Psoas muscle (tissue), 8 donors: ENCODE measurements around the gene INSR. TPM values are rescaled to one million over a fixed set of nuclear protein-coding genes. Genes with fewer than 3 reads are reported as not detected.
"Not testable (repeated sequence)": the region's sequence is repeated elsewhere in the genome, so short reads cannot be mapped to it uniquely, and the experiment has no call there.

ENCODE experiments used
- ATAC-seq, 4 donors: fragments of 200-7000 bp; cut with Tn5 transposase; one replicate each; pipeline ENCODE4 v1.9.1; 2020; ENCODE audit warnings: moderate library complexity in 3 of 4, mild to moderate bottlenecking in 2 of 4
- DNase-seq, 2 donors: peaks; one replicate each; pipeline ENCODE4 v3.0.0-alpha.2; 2020
- H3K27ac ChIP-seq: fragments of 200-600 bp; one replicate; pipeline ENCODE4 v1.8.0; 2022
- H3K27me3 ChIP-seq, 3 donors: fragments of 200-600 bp in 1 of 3; one replicate each; pipeline versions ENCODE4 v1.6.1 to v1.8.0; 2013 to 2022; ENCODE audit warnings: low read length in 2 of 3, mild to moderate bottlenecking in 2 of 3, moderate library complexity in 1 of 3; ENCODE audit not compliant: insufficient read depth in 3 of 3
- H3K36me3 ChIP-seq, 2 donors: fragments of 200-600 bp in 1 of 2; one replicate each; pipeline versions ENCODE4 v1.6.1 to v1.8.0; 2013 to 2022; ENCODE audit warnings: low read depth in 1 of 2, mild to moderate bottlenecking in 1 of 2, moderate library complexity in 1 of 2; ENCODE audit not compliant: insufficient read depth in 1 of 2
- H3K4me1 ChIP-seq: fragments of 200-600 bp; one replicate; pipeline ENCODE4 v1.8.0; 2022
- H3K4me3 ChIP-seq: fragments of 200-600 bp; one replicate; pipeline ENCODE4 v1.8.0; 2022; ENCODE audit warnings: mild to moderate bottlenecking
- H3K9me3 ChIP-seq: fragments of 200-600 bp; one replicate; pipeline ENCODE4 v1.8.0; 2022
- WGBS, 3 donors: extraction: QIAGEN DNeasy Blood & Tissue Kit; methylation state at CpG; one replicate each; pipeline versions ENCODE4 v1.1.6 to v1.1.7; 2013; 5-methylcytosine and 5-hydroxymethylcytosine counted together
- intact Hi-C, 2 donors: fragments of 100-400 bp; cut with DNase I; formaldehyde crosslinking; loops; one replicate each; pipeline versions ENCODE4 v1.11.0 to v1.14.2; 2022
- polyA plus RNA-seq, 3 donors: library from polyadenylated mRNA; stranded (reverse); fragments of 200-250 nt; gene quantifications; one replicate each; pipeline ENCODE4 v1.2.3, GENCODE V29; 2013
- total RNA-seq, 4 donors: library from RNA; stranded (reverse); fragmentation: NEBNext Ultra II Directional in 2 of 4; extraction: Animal tissue kit (Norgen Biotek cat#: 25700) in 2 of 4; gene quantifications; one replicate each; pipeline versions ENCODE4 v1.2.1 to v1.2.4, GENCODE V29; 2021 to 2023
- TF ChIP-seq, protein P1 (sequence below): fragments of 200-600 bp; IDR thresholded peaks from one replicate; pipeline ENCODE4 v1.8.0; 2022; ENCODE audit warnings: antibody characterized with exemption
- donor health status: healthy with polysubstance abuse.
- donor health status: DM: no; HTN: no; CAD: no; lungs with moderate emphysema.
- donor health status: Bipolar disorder and iron deficiency.
- donor health status: healthy.
- donor health status: DM: yes; HTN: yes; CAD: no.
- donor health status: DM: no; HTN: no; CAD: no.
- donor health status: DM: no; HTN: no; CAD: no.
- donor health status: DM: yes; HTN: yes; CAD: no.

Gene INSR
- total and polyA plus RNA-seq, 7 donors = 3.7 to 95.1 (median 48.5) TPM

DNA sequence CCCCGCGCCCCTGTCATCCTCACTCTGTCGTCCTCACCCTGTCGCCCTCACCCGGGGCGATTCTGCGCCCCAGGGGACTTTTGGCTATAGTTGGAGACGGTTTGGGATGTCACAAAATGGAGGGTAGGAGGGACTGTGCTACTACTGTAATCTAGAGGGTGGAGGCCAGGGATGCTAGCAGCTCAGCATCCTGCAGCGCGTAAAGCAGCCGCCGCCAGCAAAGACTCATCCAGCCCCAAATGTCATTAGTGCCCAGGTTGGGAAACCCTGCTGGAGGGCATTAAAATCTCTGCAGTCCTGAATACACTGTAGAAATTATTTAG lies 224.3 kb downstream of the INSR start:
- H3K27me3 ChIP-seq = no peaks in the 10 kb centered on the region
- H3K27ac ChIP-seq = peak overlapping the region; percentile 90
- 0 to 1% (median 1%) methylated on average over 12 of the region's 12 CpGs for WGBS, 3 donors
- H3K4me3 ChIP-seq = peak overlapping the region; percentile 100
- peaks cover 7% of the 10 kb centered on the region for H3K4me1 ChIP-seq
- intact Hi-C loops = loop anchor here (10.0 kb wide), 1 partner anchor 1765 kb away; the partner anchor contains the start of genes MBD3L1 (in 2 of the 2) and ZNF558 (in 2 of the 2)
- ATAC-seq (peak in 1 of 4 donors; percentile 21), DNase-seq (no peak)
- no peaks in the 10 kb centered on the region for H3K9me3 ChIP-seq
- H3K36me3 ChIP-seq = peaks cover 10 to 44% of the 10 kb centered on the region in 2 donors
- TF ChIP-seq, protein P1, sequence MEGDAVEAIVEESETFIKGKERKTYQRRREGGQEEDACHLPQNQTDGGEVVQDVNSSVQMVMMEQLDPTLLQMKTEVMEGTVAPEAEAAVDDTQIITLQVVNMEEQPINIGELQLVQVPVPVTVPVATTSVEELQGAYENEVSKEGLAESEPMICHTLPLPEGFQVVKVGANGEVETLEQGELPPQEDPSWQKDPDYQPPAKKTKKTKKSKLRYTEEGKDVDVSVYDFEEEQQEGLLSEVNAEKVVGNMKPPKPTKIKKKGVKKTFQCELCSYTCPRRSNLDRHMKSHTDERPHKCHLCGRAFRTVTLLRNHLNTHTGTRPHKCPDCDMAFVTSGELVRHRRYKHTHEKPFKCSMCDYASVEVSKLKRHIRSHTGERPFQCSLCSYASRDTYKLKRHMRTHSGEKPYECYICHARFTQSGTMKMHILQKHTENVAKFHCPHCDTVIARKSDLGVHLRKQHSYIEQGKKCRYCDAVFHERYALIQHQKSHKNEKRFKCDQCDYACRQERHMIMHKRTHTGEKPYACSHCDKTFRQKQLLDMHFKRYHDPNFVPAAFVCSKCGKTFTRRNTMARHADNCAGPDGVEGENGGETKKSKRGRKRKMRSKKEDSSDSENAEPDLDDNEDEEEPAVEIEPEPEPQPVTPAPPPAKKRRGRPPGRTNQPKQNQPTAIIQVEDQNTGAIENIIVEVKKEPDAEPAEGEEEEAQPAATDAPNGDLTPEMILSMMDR = no peak

DNA sequence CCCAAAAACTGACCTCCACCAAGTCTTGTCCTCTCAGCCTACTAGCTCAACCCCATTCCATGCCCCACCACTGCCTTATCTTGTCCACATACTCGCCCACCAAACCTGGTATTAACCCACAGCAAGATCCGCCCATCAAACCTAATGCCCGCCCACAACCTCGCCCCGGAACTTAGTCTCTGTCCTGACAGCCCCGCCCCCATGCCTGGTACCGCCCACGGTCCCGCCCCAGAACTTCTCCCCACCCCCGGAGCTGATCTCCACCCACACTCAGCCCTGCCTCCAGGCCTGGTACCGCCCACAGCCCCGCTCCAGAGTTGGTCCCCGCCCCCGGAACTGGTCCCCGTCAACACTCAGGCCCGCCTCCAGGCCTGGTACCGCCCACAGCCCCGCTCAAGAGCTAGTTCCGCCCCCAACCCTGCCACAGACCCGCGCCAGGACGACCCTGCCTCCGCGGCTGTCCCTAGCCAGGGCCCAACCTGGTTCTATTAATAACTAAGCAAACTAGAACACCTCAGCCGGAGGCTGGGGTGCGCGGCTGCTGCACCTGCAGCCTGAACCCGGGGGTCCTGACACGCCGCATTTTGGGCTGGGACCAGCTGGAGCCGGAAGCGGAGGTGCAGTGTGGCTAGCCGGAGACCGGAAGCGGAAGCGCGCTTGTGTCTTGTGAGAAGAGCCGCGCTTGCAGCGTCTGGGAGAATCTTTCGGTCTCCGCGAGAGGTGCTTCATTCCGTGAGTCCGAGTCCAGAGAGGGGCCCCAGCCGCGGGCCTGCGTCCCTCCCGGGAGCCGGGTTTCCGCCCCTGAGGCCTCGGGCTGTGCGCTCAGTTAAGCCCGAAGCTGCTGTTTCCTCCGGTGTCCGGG lies 224.9 kb downstream of the INSR start, which contains the start of gene ZNF557:
ZNF557 (plus strand) TSS at position 662 of the 862 bp plus-strand sequence. CDS start 5,372 bp downstream, outside the sequence.
- Histone ChIP-seq H3K27me3 (no peaks in the 10 kb centered on the region), H3K4me1 (peaks cover 7% of the 10 kb centered on the region), H3K4me3 (peak within 1 kb of the TSS; percentile 100), H3K9me3 (no peaks in the 10 kb centered on the region), H3K27ac (peak within 1 kb of the TSS; percentile 90), H3K36me3 (peaks cover 10 to 39% of the 10 kb centered on the region in 2 donors)
- intact Hi-C loops = loop anchor here in 1 of 2 donors (10.0 kb wide), 1 partner anchor 1766 kb away; the partner anchor contains the start of genes MBD3L1 and ZNF558
- TF ChIP-seq, protein P1 = no peak
- peak; percentile 99 for DNase-seq
- WGBS, 3 donors = 0 to 1% (median 1%) methylated on average over 50 to 56 of the region's 56 CpGs
- peak; percentile 100 for ATAC-seq

DNA sequence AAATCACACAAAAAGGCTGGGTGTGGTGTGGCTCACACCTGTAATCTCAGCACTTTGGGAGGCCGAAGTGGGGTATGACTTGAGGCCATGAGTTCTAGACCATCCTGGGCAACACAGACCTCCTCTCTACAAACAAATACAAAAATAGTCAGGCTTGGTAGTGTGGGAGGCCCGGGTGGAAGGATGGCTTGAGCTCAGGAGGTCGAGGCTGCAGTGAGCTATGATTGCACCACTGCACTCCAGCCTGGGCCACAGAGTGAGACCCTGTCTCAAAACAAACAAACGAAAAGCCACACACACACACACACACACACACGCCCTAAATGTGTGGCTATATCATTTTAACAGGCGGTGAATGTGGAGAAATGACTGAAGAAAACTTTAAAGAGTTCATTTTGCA lies 225.6 kb downstream of the INSR start:
- intact Hi-C loops = loop anchor here in 1 of 2 donors (10.0 kb wide), 1 partner anchor 1766 kb away; the partner anchor contains the start of genes MBD3L1 and ZNF558
- TF ChIP-seq, protein P1 = no peak
- ATAC-seq = no peak
- no peaks in the 10 kb centered on the region for H3K9me3 ChIP-seq
- H3K27me3 ChIP-seq = peaks cover 0 to 1% (median 0%) of the 10 kb centered on the region in 3 donors
- peak overlapping the region; percentile 100 for H3K4me3 ChIP-seq
- 82 to 90% (median 84%) methylated on average over 6 of the region's 6 CpGs for WGBS, 3 donors
- peaks cover 7% of the 10 kb centered on the region for H3K4me1 ChIP-seq
- no peak overlapping the region for H3K27ac ChIP-seq
- DNase-seq = no peak
- peaks cover 10 to 32% of the 10 kb centered on the region in 2 donors for H3K36me3 ChIP-seq

DNA sequence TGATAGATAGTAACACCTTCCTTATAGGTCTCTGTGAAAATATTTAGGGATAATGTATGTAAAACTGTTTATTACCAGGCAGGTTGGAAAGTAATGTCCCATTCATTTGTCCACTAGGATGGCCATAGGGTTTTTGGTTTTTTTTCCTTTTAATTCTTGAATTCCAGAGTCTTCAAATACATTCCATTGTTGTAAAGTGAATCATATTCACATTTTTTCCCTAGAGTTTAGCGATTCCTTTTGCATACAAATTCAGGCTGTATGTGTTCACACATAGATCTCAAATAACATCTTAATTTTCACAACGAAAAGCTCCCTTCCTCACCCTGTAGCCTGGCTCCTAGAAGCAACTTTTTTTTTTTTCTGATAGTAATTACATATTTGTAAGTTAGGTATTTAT lies 226.5 kb downstream of the INSR start:
- WGBS, 3 donors = 73 to 79% (median 76%) methylated on average over 2 of the region's 2 CpGs

DNA sequence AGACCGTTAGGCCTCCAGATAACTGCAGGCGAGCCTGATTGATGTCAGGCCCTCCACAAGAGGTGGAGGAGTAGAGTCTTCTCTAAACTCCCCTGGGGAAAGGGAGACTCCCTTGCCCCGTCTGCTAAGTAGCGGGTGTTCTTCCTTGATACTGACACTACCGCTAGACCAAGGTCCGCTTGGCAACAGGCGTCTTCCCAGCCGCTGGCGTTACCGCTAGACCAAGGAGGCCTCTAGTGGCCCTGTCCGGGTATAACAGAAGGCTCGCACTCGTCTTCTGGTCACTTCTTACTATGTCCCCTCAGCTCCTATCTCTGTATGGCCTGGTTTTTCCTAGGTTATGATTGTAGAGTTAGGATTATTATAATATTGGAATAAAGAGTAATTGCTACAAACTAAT lies 227.1 kb downstream of the INSR start:
- DNase-seq, H3K4me1 ChIP-seq, H3K27me3 ChIP-seq, H3K27ac ChIP-seq, H3K4me3 ChIP-seq, H3K9me3 ChIP-seq, ATAC-seq: not testable (repeated sequence)
- H3K36me3 ChIP-seq = peaks cover 5 to 18% of the 10 kb centered on the region in 2 donors
- intact Hi-C loops = loop anchor here in 1 of 2 donors (10.0 kb wide), 1 partner anchor 1768 kb away; the partner anchor contains the start of genes MBD3L1 and ZNF558
- WGBS, 3 donors = 34 to 43% (median 42%) methylated on average over 13 of the region's 13 CpGs

More for the DNA sequence above, 226.5 kb downstream of the INSR start:
- Histone ChIP-seq H3K27ac (no peak overlapping the region), H3K4me1 (peaks cover 7% of the 10 kb centered on the region), H3K4me3 (no peak overlapping the region), H3K36me3 (peaks cover 9 to 24% of the 10 kb centered on the region in 2 donors), H3K9me3 (no peaks in the 10 kb centered on the region), H3K27me3 (peaks cover 0 to 1% (median 0%) of the 10 kb centered on the region in 3 donors)
- no peak for DNase-seq
- intact Hi-C loops = loop anchor here in 1 of 2 donors (10.0 kb wide), 1 partner anchor 1767 kb away; the partner anchor contains the start of genes MBD3L1 and ZNF558
- TF ChIP-seq, protein P1 = no peak
- no peak for ATAC-seq
